Activated T-helper 1 cell treated with anti-CD3 and anti-CD28 coated beads, Interleukin-12 subunit alpha, Interleukin-12 subunit beta, Interleukin-2, Interleukin-4 antibody, amounts not matched to agents 30 ng/mL and 10 ng/mL and 1 ng/mL, durations not matched to agents 14 hours and 24 hours and 36 hours (primary cell): ENCODE measurements around the gene PTEN. TPM values are rescaled to one million over a fixed set of nuclear protein-coding genes. Genes with fewer than 3 reads are reported as not detected.
A peak's percentile ranks its signal among the peaks of the same experiment; 100 is the strongest.
"Not testable (repeated sequence)": the region's sequence is repeated elsewhere in the genome, so short reads cannot be mapped to it uniquely, and the experiment has no call there.

Source experiments
- DNase-seq: peaks from one replicate; pipeline ENCODE4 v3.0.0; 2021; ENCODE audit warnings: low spot score
- H3K27ac Mint-ChIP-seq: one replicate; pipeline ENCODE4 v1.8.0; 2021; ENCODE audit warnings: mild to moderate bottlenecking, mixed read lengths
- H3K27me3 Mint-ChIP-seq: one replicate; pipeline ENCODE4 v1.8.0; 2022; ENCODE audit warnings: mild to moderate bottlenecking, moderate library complexity, mixed read lengths; ENCODE audit not compliant: insufficient read depth
- H3K36me3 Mint-ChIP-seq: one replicate; pipeline ENCODE4 v1.8.0; 2021; ENCODE audit warnings: low read depth, mixed read lengths
- H3K4me1 Mint-ChIP-seq: one replicate; pipeline ENCODE4 v1.8.0; 2021; ENCODE audit warnings: low read depth, mixed read lengths
- H3K4me3 Mint-ChIP-seq: one replicate; pipeline ENCODE4 v1.8.0; 2021; ENCODE audit warnings: mild to moderate bottlenecking, moderate library complexity, mixed read lengths
- H3K9me3 Mint-ChIP-seq: one replicate; pipeline ENCODE4 v1.8.0; 2021; ENCODE audit warnings: mixed read lengths
- intact Hi-C: fragments of 100-400 bp; cut with micrococcal nuclease; formaldehyde crosslinking; loops from one replicate; pipeline ENCODE4 v1.15.1; 2024
- total RNA-seq: library from RNA; stranded (reverse); gene quantifications from 2 replicates; pipeline ENCODE4 v1.2.3, GENCODE V29; 2022

The PTEN gene
- total RNA-seq: 56.9 and 67.6 TPM in 2 replicates

DNA sequence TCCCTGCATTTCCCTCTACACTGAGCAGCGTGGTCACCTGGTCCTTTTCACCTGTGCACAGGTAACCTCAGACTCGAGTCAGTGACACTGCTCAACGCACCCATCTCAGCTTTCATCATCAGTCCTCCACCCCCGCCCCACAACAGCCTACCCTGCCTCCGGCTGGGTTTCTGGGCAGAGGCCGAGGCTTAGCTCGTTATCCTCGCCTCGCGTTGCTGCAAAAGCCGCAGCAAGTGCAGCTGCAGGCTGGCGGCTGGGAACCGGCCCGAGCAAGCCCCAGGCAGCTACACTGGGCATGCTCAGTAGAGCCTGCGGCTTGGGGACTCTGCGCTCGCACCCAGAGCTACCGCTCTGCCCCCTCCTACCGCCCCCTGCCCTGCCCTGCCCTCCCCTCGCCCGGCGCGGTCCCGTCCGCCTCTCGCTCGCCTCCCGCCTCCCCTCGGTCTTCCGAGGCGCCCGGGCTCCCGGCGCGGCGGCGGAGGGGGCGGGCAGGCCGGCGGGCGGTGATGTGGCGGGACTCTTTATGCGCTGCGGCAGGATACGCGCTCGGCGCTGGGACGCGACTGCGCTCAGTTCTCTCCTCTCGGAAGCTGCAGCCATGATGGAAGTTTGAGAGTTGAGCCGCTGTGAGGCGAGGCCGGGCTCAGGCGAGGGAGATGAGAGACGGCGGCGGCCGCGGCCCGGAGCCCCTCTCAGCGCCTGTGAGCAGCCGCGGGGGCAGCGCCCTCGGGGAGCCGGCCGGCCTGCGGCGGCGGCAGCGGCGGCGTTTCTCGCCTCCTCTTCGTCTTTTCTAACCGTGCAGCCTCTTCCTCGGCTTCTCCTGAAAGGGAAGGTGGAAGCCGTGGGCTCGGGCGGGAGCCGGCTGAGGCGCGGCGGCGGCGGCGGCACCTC, at the start of gene PTEN, which contains the start of gene KLLN:
Gene PTEN (plus strand): TSS at position 573 of the 891 bp plus-strand sequence. CDS start 845 bp downstream, outside the sequence.
Gene KLLN (minus strand): TSS at position 481 of the 891 bp plus-strand sequence. CDS start 1,046 bp downstream, outside the sequence.
- peaks cover 63% of the 10 kb centered on the region for H3K4me1 Mint-ChIP-seq
- peaks cover 16% of the 10 kb centered on the region for H3K36me3 Mint-ChIP-seq
- peak within 1 kb of the TSS; percentile 97 for H3K4me3 Mint-ChIP-seq
- peak within 1 kb of the TSS; percentile 92 for H3K27ac Mint-ChIP-seq
- no peaks in the 10 kb centered on the region for H3K9me3 Mint-ChIP-seq
- DNase-seq: peak; percentile 80
- peaks cover 5% of the 10 kb centered on the region for H3K27me3 Mint-ChIP-seq
- intact Hi-C loops: loop anchor here (1.0 to 10.0 kb wide), 6 partner anchors 228 to 1839 kb away; partner anchors contain the start of genes KIF20B and STAMBPL1

DNA sequence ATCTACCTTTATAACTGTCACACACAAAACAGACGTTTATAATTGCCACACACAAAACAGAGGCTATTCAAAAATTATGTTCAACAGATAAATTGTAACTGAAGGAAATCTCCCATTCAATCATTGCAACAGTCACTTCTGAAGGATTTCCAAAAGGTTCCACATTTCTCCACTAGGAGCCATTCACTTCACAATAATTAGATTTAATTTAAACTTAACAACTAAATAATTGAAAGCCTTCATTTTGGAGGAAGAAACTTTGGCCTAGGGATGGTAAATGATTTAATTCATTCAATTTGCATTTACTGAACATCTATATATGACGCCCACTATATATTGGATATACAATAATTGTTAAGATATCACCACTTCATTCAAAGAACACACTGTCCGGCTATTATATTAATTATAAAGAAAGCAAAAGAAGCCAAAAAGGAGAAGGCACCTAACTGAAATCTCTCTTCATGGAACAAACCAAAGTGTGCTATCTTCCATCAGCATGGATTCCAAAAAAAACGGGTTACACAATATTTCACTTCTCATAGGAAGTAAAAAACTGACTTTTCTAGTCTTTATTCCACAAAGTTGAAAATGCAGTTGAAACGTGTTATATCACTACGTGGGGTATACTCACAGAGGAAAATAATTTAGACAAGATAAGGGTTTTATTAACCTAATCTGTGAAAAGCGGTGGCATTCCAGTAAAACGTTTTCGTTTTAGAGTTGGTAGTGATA, 47.1 kb upstream of the PTEN start:
- no peak for DNase-seq
- no peaks in the 10 kb centered on the region for H3K27me3 Mint-ChIP-seq
- peak overlapping the region; percentile 93 for H3K4me3 Mint-ChIP-seq
- H3K27ac Mint-ChIP-seq: no peak overlapping the region
- peaks cover 44% of the 10 kb centered on the region for H3K4me1 Mint-ChIP-seq
- H3K9me3 Mint-ChIP-seq: no peaks in the 10 kb centered on the region
- intact Hi-C loops: no loop called here
- peaks cover 19% of the 10 kb centered on the region for H3K36me3 Mint-ChIP-seq

DNA sequence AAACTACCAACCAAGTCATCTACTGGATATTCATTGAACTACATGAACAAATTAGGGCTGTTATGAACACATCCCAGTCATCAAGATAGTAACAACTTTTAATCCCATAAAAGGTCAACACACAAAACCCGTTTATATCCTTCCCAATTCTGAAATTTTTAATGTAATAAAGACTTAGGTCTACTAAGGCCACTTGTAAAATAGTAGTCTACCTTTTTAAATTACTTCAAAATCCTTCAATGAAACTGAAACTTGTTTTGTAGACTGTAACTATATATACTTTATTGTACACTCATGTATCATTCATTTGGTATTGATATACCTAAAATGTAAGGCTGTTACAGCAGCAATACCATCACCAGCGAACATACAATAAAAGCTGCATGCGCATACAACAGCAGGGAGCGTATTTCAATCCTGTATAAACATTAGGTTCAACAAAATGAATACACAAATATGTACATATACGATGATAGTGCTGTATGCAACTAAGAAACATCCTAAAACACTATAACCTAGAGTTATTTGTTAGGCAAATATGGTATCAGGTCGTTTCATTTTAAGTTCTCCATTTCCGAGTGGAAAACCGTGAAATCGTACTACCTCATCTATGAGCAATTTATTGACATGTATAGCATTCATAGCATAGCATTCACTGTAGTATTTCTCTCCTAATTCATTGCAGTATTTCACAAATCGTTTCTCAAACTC, 46.4 kb upstream of the PTEN start:
- H3K27ac Mint-ChIP-seq: peak overlapping the region; percentile 98
- peaks cover 12% of the 10 kb centered on the region for H3K36me3 Mint-ChIP-seq
- DNase-seq: no peak
- no peaks in the 10 kb centered on the region for H3K27me3 Mint-ChIP-seq
- peaks cover 40% of the 10 kb centered on the region for H3K4me1 Mint-ChIP-seq
- H3K9me3 Mint-ChIP-seq: no peaks in the 10 kb centered on the region
- H3K4me3 Mint-ChIP-seq: peak overlapping the region; percentile 93
- intact Hi-C loops: no loop called here

DNA sequence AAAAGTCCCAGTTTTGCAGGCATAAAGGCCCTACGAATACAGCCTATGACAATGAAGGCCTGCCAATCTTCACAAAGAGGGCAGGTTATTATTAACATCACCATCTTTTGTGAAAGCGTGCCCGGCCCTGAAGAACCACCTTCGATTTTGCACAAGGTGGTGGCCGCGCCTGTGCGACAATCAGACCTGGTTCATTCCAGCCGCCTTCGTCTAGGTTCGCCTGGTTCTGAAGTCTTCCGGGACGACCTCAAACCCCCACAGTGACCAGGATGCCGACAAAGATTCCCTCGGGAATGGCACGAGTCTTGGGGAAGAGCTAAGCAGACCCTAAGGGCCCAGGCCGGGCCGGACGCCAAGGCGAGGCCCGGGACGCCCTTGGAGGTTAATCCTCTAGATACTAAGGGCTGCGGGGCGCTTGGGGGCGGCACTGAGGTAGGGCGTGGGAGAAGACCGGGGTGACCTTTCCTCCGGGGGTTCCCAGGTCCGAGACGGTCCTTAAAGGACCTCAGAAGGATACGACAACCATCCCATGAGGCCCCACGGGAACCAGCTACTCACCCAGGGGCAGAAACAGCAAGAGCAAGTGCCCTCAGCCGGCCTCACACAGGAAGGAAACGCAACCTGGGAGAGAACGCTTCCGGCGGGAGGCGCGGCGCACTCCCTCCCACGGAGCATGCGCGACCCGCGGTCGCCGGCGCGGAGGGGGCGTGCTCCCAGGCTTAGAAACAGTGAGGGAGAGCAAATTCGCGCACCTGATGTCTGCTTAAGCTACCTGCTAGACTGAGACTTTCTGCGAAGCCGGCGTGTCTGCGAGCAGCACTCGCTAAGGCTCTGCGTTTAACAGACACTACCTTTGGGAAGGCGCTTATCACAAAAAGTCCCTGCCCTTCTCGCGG, 45.6 kb upstream of the PTEN start, which contains the start of gene ATAD1:
Gene ATAD1 (minus strand): TSS at position 618 of the 896 bp plus-strand sequence. CDS start 3,627 bp downstream, outside the sequence.
- Mint-ChIP-seq H3K36me3 (peaks cover 10% of the 10 kb centered on the region), H3K4me1 (peaks cover 40% of the 10 kb centered on the region), H3K27me3 (peaks cover 4% of the 10 kb centered on the region), H3K27ac (peak within 1 kb of the TSS; percentile 98), H3K4me3 (peak within 1 kb of the TSS; percentile 93), H3K9me3 (no peaks in the 10 kb centered on the region)
- intact Hi-C loops: loop anchor here (1.0 kb wide), 3 partner anchors 44 to 735 kb away; partner anchors contain the start of gene MINPP1
- DNase-seq: peak; percentile 88

DNA sequence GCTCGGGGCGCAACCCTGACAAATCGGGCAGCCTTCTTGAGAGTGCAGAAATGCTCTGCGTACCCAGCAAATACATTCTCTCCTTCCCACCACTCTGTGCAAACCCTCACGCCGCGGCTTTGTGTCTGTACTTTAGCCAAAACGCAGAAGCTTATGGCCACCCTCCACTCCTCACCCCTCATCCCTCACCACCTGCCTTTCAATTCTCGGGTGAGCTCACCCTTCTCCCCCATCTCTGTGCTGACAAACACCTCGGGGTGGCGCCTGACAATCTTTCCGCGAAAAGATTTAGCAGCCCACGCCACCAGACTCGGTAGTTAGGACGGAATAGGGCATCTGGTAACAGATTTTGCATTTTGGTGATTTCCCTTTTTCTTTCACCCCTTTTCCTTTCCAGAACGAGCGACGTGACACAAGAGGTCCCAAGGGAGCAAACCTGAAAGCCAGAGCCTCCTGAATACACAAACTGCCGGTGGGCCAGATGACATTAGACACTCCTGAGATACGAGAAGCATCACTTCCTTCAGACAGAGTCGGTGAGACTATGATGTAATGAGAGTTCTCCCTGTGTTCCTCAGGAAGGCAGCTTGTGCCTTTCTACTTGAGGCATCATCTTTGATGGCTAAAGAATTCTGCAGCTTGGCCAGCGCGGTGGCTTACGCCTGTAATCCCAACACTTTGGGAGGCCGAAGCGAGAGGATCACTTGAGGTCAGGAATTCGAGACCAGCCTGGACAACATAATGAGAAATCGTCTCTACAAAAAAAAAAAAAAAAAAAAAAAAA, 44.7 kb upstream of the PTEN start:
- peak overlapping the region; percentile 98 for H3K27ac Mint-ChIP-seq
- peaks cover 10% of the 10 kb centered on the region for H3K36me3 Mint-ChIP-seq
- H3K9me3 Mint-ChIP-seq: no peaks in the 10 kb centered on the region
- H3K27me3 Mint-ChIP-seq: peaks cover 4% of the 10 kb centered on the region
- intact Hi-C loops: loop anchor here (1.0 kb wide), 3 partner anchors 44 to 735 kb away; partner anchors contain the start of gene MINPP1
- DNase-seq: peak; percentile 50
- peak overlapping the region; percentile 93 for H3K4me3 Mint-ChIP-seq
- H3K4me1 Mint-ChIP-seq: peaks cover 40% of the 10 kb centered on the region

DNA sequence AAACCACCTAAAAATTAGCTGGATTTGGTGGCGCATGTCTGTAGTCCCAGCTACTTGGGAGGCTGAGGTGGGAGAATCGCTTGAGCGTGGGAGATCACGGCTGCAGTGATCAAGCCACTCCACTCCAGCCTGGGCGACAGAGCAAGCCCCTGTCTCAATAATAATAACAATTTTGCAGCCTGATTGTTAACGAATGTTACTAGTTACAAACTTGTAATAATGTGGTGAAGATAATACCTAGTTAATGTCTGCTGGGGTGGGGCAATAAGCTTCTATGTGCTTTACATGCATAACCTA, 44.2 kb upstream of the PTEN start:
- H3K4me1 Mint-ChIP-seq: peaks cover 39% of the 10 kb centered on the region
- H3K27me3 Mint-ChIP-seq: peaks cover 4% of the 10 kb centered on the region
- peak overlapping the region; percentile 43 for H3K4me3 Mint-ChIP-seq
- H3K36me3 Mint-ChIP-seq: peaks cover 10% of the 10 kb centered on the region
- no peaks in the 10 kb centered on the region for H3K9me3 Mint-ChIP-seq
- intact Hi-C loops: no loop called here
- no peak overlapping the region for H3K27ac Mint-ChIP-seq
- no peak for DNase-seq

DNA sequence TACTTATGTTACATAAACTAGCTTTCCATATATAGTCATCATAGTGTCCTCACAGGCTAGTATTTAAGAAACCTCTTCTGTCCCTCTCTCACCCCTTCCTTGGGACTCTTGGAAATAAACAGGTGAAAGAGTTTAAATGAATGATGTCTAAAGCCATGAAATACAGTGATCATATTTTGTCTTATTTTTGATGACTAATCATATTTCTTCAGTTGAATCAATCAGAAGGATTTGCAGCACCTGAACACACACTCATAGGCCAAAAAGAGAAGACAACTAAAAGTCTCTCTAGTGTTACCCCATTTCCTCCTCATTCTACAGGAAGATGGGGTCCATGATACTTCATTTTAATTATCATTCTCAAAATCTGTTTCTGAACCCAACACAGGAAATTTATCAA, 36.8 kb upstream of the PTEN start:
- no peak overlapping the region for H3K27ac Mint-ChIP-seq

DNA sequence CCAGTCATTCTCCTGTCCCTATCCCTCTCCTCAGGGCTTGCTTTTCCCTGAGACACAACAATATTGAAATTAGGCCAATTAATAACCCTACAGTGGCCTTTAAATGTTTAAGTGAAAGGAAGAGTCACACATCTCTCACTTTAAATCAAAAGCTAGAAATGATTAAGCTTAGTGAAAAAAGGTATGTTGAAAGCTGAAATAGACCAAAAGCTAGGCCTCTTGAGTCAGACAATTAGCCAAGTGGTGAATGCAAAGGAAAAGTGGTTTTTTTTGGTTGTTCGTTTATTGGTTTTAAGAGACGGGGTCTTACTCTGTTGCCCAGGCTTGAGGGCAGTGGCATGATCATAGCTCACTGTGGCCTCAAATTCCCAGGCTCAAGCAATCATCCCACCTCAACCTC, 35.7 kb upstream of the PTEN start:
- DNase-seq: no peak
- H3K27ac Mint-ChIP-seq: no peak overlapping the region
- H3K4me3 Mint-ChIP-seq: no peak overlapping the region
- no peaks in the 10 kb centered on the region for H3K9me3 Mint-ChIP-seq
- no peaks in the 10 kb centered on the region for H3K36me3 Mint-ChIP-seq
- H3K27me3 Mint-ChIP-seq: no peaks in the 10 kb centered on the region
- peaks cover 18% of the 10 kb centered on the region for H3K4me1 Mint-ChIP-seq
- intact Hi-C loops: no loop called here

More for the DNA sequence above, 36.8 kb upstream of the PTEN start:
- intact Hi-C loops: no loop called here
- Mint-ChIP-seq H3K4me1 (peaks cover 18% of the 10 kb centered on the region), H3K36me3 (no peaks in the 10 kb centered on the region), H3K4me3 (no peak overlapping the region), H3K27me3 (peaks cover 4% of the 10 kb centered on the region), H3K9me3 (no peaks in the 10 kb centered on the region)
- DNase-seq: no peak

DNA sequence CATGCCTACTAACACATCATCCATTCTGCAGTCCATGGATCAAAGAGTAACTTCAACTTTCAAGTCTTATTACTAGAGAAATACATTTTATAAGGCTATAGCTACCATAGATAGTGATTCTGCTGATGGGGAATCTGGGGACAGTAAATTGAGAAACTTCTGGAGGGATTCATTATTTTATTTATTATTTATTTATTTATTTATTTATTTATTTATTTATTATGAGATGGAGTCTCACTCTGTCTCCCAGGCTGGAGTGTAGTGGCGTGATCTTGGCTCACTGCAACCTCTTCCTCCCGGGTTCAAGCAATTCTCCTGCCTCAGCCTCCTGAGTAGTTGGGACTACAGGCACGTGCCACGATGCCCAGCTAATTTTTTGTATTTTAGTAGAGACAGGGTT, 34.4 kb upstream of the PTEN start:
- H3K36me3 Mint-ChIP-seq, DNase-seq, H3K27ac Mint-ChIP-seq, H3K27me3 Mint-ChIP-seq, intact Hi-C loops, H3K4me3 Mint-ChIP-seq, H3K9me3 Mint-ChIP-seq: not testable (repeated sequence)
- H3K4me1 Mint-ChIP-seq: peaks cover 18% of the 10 kb centered on the region

DNA sequence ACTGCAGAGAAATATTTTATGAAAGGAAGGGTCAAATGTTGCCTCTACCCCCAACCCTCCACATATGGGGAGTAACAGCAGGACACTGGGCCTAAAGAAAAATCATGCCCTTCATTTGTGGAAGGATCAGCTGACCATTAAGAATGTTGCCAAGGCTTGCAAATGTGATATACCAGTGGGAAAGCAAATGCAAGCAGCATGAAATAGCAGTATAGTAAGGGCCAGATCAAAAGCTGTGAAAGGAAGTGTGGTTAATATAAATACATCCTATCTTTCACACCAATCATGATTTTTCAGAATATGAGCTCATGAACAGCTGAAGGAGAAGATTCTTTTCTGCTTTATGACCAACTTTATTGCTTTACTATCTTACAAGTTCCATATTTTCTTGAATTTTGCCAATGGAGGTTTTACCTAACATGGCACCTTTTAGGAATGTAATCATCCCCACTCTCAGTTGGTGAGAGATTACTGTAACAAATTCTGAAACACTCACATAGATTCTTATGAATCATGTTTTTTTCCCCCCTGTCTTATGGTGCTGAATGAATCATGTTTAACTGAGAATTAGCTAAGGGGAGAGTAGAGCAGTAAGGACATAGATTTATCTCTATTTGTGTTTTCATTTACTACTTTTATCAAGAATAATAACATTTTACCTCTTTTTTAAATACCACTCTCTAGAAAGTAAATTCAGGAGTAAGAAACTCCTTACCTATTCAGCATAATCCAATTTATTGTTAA, 33.3 kb upstream of the PTEN start:
- Mint-ChIP-seq H3K4me1 (peaks cover 18% of the 10 kb centered on the region), H3K27ac (no peak overlapping the region), H3K36me3 (no peaks in the 10 kb centered on the region), H3K4me3 (no peak overlapping the region), H3K27me3 (peaks cover 4% of the 10 kb centered on the region), H3K9me3 (no peaks in the 10 kb centered on the region)
- DNase-seq: no peak
- intact Hi-C loops: no loop called here

DNA sequence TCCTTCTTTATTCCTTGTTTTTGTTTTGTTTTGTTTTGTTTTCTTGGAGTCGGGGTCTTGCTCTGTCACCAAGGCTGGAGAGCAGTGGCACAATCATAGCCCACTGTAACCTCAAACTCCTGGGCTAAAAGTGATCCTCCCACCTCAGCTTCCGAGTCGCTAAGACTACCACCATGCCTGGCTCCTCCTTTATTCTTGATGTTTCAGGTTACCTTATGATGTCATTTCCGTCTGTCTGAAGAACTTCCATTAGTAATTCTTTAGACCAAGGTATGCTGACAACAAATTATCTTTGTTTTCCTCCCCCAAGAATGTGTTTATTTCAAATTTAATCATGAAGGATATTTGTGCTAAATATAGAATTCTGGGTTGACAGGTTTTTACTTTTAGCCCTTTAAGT, 27.3 kb upstream of the PTEN start:
- Mint-ChIP-seq H3K36me3 (peaks cover 2% of the 10 kb centered on the region), H3K4me3 (no peak overlapping the region), H3K27me3 (peaks cover 9% of the 10 kb centered on the region), H3K9me3 (no peaks in the 10 kb centered on the region), H3K4me1 (no peaks in the 10 kb centered on the region), H3K27ac (no peak overlapping the region)
- intact Hi-C loops: no loop called here
- DNase-seq: no peak
